ENCODE measurements around the gene PP2D1.
"Not testable (repeated sequence)": the region's sequence is repeated elsewhere in the genome, so short reads cannot be mapped to it uniquely, and the experiment has no call there.

Gene PP2D1

DNA sequence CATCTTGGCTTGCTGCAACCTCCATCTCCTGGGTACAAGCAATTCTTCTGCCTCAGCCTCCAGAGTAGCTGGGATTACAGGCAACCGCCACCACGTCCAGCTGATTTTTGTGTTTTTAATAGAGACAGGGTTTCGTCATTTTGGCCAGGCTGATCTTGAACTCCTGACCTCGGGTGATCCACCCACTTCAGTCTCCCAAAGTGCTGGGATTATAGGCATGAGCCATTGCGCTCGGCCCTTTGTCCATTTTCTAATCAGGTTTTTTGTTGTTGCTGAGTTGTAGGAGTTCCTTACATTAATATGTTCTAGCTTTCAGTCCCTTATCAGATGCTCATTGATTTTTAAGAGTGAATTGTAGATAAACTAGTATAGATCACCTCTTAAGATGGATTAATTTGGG lies 44.9 kb downstream of the PP2D1 start:
- DNase-seq: no peak

DNA sequence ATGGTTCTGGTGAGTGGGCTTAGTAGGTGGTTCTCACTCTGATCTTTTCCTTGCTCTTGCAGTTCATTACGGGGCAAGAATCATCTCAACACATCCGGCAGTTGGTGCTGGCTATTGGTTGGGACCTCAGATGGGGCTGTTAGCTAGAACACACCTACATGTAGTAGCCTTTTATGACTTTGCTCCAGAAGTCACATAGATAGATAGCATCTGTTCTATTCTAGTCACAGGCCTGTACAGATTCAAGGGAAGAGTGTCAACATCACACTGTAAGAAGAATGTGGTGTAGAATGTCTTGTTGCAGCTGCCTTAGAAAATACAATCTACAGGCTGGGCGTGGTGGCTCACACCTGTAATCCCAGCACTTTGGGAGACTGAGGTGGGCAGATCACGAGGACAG lies 50.1 kb downstream of the PP2D1 start:
- no peak for DNase-seq

DNA sequence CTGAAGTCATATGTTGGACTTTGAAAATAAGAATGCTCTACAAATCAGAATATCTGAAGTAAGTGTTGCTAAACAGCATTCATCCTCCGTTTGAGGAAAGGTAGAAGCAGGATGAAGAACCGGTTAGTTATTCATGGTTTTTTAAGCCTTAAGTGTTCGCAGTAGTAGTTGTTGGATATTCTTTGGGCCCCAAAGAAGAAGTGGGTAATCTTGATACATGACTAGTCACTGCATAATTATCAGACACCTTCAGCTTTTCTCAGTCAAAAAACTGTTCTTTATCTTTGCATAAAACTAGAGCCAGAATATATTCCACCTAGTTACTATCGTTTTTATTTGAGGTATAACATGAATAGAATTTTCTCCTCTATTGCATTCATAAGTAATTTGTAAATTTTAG lies 51.4 kb downstream of the PP2D1 start:
- DNase-seq: no peak

DNA sequence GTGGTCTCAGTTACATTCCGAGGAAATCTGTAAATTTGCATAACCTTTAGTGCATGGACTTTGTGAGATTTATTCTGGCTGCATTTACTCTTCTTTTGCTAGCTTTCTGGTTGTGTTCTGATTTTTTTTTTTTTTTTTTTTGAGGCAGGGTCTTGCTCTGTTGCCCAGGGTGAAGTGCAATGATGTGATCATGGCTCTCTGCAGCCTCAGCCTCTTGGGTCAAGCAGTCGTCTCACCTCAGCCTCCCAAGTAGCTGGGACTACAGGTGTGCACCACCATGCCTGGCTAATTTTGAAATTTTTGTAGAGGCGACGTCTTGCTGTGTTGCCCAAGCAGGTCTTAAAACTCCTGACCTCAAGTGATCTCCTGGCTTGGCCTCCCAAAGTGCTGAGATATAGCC lies 52.6 kb downstream of the PP2D1 start:
- no peak for DNase-seq

DNA sequence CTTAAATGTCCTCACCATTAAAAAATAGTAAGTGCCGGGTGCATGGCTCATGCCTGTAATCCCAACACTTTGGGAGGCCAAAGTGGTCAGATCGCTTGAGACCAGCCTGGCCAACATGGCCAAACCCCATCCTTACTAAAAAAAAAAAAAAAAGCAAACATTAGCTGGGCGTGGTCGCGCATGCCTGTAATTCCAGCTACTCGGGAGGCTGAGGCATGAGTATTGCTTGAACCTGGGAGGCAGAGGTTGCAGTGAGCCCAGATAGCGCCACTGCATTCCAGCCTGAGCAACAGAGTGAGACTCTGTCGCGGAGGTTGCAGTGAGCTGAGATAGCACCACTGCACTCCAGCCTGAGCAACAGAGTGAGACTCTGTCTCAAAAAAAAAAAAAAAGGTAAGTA lies 54.7 kb downstream of the PP2D1 start:
- DNase-seq: not testable (repeated sequence)

DNA sequence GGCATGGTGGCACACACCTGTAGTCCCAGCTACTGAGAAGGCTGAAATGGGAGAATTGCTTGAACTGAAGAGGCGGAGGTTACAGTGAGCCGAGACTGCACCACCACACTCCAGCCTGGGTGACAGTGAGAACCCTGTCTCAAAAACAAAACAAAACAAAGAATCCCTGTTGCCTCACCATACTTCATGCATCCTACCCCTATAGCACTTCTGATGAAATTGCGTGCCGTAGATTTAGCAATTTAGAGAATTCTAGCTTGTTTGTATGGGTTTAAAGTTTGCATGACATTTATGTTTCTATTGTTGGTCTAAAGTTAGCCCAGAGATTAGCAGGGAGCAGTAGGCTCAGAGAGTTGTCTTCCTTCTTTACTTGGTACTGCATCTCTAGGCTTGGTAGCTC lies 57.4 kb downstream of the PP2D1 start:
- DNase-seq: no peak

DNA sequence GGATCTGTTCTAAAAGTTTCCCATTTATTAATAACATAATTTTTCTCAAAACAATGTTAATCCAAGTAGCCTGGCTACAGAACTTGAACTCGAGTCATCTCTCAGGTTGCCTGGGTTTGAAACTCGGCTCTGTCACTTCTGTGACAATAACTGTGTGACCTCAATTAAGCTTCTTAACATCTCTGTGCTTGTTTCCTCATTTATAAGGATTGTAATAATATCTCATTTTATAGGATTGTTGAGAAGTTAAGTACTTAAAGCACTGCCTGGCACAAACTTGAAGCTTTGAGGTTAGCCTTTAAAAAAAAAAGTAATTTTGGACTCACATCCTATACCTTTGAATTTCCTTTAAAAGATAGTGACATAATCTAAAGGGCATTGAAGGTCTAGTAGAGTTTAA lies 61.7 kb downstream of the PP2D1 start:
- DNase-seq: no peak

DNA sequence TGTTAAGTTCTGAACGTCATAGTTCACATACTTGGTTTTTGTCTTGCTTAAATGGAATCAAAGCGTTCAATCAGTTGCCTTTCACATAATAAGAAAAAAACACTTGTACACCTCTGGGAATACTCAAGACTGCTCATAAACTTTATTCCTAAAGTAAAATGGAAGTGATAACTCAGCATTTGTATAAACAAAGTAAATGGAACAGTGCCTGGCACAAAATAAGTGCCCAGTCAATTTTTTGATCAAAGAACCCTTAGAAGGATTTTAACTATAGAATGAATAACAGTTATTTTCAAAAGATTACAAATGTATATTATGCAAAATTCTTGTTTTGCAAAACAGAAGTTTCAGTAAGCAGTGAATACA lies 63.9 kb downstream of the PP2D1 start:
- DNase-seq: no peak

DNA sequence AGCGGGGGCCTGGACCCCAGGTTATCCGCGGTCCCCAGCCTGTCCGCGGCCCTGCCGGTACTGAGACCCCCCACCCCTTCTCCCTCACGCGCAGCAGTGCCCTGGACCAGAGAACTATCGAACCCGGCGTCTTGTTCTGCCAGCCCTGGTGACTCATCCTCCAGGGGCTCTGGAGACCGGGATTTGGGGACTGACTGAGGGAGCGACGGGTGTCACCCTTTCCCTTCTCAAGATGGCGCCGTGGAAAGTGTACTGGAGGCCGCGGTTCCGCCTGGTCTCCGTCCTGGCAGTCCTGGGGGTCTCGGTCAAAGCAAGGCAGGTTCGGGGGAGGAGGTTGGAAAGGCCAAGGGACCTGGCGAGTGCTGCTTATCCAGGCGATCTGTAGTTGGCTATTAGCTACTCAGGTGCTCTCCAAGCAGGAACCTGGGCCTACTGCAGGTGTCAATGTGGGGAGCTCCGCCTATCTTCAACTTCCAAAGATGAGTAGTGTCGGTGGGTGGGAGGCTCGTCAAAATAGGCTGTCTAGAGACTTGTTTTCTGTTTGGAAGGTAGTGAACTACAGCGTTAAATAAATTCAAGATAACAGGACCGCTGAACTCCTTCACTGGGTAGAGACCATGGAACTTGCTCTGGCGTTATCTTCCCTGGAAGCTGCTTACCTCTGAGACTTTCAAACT lies 64.4 kb downstream of the PP2D1 start:
- DNase-seq: peak; percentile 54

DNA sequence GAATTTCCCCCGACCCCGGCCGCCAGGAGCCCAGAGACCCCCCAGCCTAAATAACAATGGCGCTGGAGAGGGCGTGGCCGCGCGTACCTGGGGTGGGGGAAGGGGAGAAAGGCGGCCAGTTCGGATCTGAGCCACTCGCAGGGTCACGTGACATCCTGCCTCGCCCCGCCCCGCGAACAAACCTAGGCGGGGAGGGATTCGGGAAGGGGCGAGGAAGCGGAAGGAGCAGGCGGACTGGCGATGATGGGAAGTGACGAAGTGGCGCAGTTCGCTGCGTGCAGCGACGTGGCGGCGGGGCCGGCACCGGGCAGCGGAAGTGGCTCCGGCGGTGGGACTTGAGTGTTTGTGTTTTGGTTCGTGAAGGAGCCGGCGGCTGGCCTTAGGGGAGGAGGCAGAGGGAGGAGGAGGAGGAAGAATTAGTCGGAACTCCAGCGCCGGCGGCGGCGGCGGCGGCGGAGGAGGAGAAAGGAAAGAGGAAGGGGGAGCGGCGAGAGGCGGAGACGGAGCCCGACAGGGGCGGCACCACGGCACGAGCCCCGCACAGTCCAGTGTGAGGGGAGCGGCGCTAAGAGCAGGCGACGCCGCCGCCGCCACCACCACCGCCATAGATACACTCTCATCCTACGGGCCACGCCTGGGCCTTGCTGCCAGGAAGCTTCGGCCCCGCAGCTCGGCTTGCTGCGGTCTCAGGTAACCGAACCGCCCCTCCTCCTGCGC lies 65.1 kb downstream of the PP2D1 start, which contains the start of gene RAB5A:
Gene RAB5A (plus strand): TSS at position 266 of the 717 bp plus-strand sequence. CDS start 3,802 bp downstream, outside the sequence.
- peak; percentile 99 for DNase-seq

DNA sequence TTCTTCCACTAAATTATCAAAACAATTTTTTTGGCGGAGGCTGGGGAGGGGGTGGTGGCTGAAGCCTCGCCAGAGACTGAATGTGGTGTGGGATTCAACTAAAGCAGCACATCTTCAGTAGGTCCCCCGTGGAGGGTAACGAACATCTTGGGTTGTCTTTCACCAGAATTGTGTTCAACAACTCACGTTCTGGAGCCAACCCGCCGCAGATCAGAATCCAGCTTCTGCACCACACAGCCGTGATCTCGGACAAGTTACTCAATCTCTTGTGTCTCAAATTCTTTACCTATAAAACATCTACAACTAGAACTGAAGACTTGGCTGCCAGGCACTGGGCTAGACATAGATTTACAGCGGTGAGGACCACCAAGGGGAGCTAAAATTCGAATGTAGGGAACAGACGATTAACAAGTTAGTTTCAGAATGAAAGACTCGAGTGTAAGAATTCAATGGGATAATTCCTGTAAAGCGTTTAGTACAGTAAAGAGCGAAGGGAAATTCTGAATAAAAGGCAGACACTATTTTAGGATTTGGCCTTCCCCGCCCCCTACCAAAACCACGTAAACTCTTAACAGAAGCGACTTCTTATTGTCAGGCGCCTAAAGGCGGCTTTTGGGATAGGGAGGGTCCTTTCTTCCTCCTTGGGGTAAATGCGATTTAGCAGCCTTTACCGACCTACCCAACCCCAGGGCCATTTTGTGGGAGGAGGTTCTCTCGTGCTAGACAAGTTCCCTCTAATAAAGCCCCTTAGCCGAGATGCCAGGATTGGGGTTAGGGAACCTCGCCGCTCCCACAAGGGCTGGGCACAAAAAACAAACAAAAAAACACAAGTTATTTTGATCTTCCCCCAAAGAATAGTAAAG lies 65.9 kb downstream of the PP2D1 start:
- DNase-seq: no peak

DNA sequence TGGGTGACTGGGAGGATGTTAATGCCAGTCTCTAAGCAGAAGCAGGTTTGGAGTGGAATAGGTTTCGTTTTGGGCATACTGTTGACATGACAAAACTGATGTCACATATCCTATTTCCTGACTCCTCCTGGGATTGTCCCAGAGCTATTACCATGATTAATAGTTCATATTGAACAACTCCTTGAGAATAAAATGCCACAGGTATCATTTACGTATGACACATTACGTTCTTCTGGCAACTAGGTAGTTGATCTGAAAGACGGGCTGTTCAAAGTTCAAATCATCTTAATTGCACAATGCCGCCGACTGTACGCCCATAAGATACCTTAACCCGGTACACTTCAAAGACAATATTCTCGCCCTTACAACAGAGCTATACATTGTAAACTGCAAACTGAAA lies 66.5 kb downstream of the PP2D1 start:
- DNase-seq: no peak

DNA sequence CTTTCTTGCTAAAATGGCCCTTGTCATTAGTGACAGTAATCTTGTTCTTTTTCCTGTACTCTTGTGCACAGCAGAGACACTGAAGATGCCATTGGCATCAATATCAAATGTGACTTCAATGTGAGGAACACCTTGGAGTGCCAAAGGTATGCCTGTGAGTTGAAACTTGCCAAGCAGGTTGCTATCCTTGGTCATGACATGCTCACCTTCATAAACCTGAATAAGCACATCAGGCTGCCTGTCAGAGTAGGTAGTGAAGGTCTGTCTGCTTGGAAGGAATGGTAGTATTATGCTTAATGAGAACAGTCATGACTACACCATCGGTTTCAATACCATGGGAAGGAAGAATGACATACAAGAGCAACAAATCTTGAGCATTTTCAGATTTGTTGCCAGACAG lies 71.4 kb downstream of the PP2D1 start:
- DNase-seq: no peak

DNA sequence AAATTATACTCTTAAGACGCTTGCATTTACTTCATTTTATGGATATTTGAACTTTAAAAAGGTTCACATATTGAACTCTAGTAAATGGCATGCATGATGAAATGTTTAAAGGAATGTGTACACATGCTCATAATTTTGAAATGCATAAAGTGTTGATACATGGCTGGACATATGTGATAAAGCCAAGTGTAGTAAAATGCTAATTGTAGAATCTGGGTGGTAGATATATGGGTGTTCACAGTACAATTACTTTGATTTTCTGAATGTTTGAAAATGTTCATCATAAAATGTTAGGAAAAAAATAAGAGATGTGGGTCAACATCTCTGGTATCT lies 73.8 kb downstream of the PP2D1 start:
- no peak for DNase-seq

DNA sequence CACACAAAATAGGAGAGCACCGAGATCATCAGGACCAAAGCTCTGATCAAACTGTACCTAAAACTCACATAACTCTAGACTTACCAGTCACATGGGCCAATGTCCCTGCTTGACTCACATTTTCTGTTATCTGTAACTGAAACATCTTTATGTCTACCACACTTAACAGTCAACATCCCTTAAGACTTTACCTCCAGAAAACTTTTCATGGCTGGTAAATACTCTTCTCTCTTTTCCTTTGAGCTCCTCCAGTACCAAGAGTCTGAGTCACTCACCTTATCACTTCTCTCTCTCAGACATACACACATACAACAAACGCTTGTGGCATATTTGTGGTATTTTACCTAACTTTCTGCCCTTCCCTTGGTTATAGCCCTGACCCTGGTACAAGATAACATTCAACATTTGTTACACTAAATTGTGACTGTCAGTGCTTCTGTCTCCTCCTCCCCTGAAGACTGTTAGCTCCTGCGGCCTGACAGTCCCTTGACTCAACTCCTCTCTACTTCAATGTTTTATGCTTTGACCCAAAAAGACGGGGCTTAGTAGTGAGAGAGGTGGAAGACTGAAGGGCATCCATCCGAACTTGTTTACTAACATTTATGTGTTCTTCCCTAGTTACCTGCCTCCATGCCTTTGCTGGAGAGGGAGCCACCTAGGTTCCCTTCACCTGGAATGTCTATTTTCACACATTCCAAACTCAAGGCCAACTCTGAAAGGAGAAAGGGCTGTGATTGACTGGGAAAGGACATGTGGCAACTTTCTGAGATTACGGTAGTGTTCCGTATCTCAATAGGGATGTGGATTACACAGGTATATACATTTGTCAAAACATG lies 74.4 kb downstream of the PP2D1 start:
- DNase-seq: peak; percentile 60

Measured in activated CD4-positive, alpha-beta T cell treated with anti-CD3 and anti-CD28 coated beads, Interleukin-2, Interleukin-6, amounts not matched to agents 100 ng/mL and 50 ng/mL, durations not matched to agents 16 hours and 8 hours (primary cell).